HG02840 (cell line): ENCODE data around the gene TCF3.

Experiments
- ATAC-seq: cut with Tn5 transposase; IDR thresholded peaks from one replicate; pipeline ENCODE4 v1.9.1; 2021; ENCODE audit warnings: mild to moderate bottlenecking, moderate library complexity, moderate number of reproducible peaks; ENCODE audit not compliant: unreplicated experiment, low FRiP score

TCF3 gene

GRCh38 chr19:1568320-1569019 lies 83.9 kb downstream of the TCF3 start, which contains the start of gene MEX3D:
Gene MEX3D (minus strand): TSS chr19:1568325. CDS start chr19:1568058, 267 bp downstream.
- no peak for ATAC-seq

GRCh38 chr19:1567848-1568227 lies 84.6 kb downstream of the TCF3 start:
- ATAC-seq = no peak

GRCh38 chr19:1567116-1567847 lies 85.1 kb downstream of the TCF3 start:
- no peak for ATAC-seq

- ATAC-seq = no peak
These were observed 85.9 kb downstream of the TCF3 start for GRCh38 chr19:1566392-1567115.

- ATAC-seq = no peak
These were observed 89.2 kb downstream of the TCF3 start for GRCh38 chr19:1563251-1563650.

- ATAC-seq = no peak
These were observed 91.1 kb downstream of the TCF3 start for GRCh38 chr19:1561236-1561842.

- no peak for ATAC-seq
These were observed 92.0 kb downstream of the TCF3 start for GRCh38 chr19:1560286-1560882.
